ENCODE measurements around the gene TSPAN9.

DNA sequence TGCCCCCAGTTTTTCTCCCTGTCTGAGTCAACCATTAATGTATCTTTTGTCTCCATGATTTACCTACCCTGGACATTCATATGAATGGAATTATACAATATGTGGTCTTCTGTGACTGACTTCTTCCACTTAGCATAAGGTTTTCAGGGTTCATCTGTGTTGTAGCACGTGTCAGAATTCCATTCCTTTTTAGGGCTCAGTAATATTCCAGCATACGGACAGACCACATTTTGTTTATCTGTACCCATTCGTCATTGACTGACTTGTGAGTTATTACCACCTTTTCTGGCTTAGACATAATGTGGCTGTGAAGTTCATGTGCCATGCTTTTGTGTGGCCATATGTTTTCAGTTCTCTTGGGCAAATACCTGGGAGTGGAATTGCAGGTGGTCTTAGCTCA lies 37.9 kb downstream of the TSPAN9 start:
- TF ChIP-seq, protein P1, sequence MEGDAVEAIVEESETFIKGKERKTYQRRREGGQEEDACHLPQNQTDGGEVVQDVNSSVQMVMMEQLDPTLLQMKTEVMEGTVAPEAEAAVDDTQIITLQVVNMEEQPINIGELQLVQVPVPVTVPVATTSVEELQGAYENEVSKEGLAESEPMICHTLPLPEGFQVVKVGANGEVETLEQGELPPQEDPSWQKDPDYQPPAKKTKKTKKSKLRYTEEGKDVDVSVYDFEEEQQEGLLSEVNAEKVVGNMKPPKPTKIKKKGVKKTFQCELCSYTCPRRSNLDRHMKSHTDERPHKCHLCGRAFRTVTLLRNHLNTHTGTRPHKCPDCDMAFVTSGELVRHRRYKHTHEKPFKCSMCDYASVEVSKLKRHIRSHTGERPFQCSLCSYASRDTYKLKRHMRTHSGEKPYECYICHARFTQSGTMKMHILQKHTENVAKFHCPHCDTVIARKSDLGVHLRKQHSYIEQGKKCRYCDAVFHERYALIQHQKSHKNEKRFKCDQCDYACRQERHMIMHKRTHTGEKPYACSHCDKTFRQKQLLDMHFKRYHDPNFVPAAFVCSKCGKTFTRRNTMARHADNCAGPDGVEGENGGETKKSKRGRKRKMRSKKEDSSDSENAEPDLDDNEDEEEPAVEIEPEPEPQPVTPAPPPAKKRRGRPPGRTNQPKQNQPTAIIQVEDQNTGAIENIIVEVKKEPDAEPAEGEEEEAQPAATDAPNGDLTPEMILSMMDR (IDR thresholded peaks at IDR 0.05; ENCODE audit: insufficient read depth, low read length): no peak
- TF ChIP-seq SPI1 (IDR thresholded peaks at IDR 0.05; ENCODE audit: borderline replicate concordance, low read depth): no peak
- no peak for TF ChIP-seq POLR2AphosphoS5 (IDR thresholded peaks at IDR 0.05; ENCODE audit: low read depth)
- no peak for TF ChIP-seq GABPA (IDR thresholded peaks at IDR 0.05; ENCODE audit: low read depth)
- TF ChIP-seq, protein P2, sequence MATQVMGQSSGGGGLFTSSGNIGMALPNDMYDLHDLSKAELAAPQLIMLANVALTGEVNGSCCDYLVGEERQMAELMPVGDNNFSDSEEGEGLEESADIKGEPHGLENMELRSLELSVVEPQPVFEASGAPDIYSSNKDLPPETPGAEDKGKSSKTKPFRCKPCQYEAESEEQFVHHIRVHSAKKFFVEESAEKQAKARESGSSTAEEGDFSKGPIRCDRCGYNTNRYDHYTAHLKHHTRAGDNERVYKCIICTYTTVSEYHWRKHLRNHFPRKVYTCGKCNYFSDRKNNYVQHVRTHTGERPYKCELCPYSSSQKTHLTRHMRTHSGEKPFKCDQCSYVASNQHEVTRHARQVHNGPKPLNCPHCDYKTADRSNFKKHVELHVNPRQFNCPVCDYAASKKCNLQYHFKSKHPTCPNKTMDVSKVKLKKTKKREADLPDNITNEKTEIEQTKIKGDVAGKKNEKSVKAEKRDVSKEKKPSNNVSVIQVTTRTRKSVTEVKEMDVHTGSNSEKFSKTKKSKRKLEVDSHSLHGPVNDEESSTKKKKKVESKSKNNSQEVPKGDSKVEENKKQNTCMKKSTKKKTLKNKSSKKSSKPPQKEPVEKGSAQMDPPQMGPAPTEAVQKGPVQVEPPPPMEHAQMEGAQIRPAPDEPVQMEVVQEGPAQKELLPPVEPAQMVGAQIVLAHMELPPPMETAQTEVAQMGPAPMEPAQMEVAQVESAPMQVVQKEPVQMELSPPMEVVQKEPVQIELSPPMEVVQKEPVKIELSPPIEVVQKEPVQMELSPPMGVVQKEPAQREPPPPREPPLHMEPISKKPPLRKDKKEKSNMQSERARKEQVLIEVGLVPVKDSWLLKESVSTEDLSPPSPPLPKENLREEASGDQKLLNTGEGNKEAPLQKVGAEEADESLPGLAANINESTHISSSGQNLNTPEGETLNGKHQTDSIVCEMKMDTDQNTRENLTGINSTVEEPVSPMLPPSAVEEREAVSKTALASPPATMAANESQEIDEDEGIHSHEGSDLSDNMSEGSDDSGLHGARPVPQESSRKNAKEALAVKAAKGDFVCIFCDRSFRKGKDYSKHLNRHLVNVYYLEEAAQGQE (IDR thresholded peaks at IDR 0.05; ENCODE audit: insufficient replicate concordance, low read depth): no peak
